ENCODE data around the gene SCGB3A2.

GRCh38 chr5:147855774-147856069, 22.8 kb upstream of the SCGB3A2 start:
- TF ChIP-seq CSDC2 (CRISPR knock-in tag; IDR thresholded peaks at IDR 0.05): no peak
- TF ChIP-seq TOX (CRISPR knock-in tag; IDR thresholded peaks at IDR 0.05; ENCODE audit: borderline replicate concordance): no peak
- TF ChIP-seq CREB5 (CRISPR knock-in tag; IDR thresholded peaks at IDR 0.05; ENCODE audit: low read depth): no peak
- no peak for TF ChIP-seq PATZ1 (CRISPR knock-in tag; IDR thresholded peaks at IDR 0.05; ENCODE audit: borderline replicate concordance)
- no peak for TF ChIP-seq ARNTL (CRISPR knock-in tag; IDR thresholded peaks at IDR 0.05; ENCODE audit: borderline replicate concordance, low read depth)
